ENCODE measurements around the gene FBXW8. TPM values are rescaled to one million over a fixed set of nuclear protein-coding genes. Genes with fewer than 3 reads are reported as not detected.

Gene FBXW8
- total RNA-seq, 6 experiments from 2014 or later: 4.5 to 9.6 (median 6.3) TPM

DNA sequence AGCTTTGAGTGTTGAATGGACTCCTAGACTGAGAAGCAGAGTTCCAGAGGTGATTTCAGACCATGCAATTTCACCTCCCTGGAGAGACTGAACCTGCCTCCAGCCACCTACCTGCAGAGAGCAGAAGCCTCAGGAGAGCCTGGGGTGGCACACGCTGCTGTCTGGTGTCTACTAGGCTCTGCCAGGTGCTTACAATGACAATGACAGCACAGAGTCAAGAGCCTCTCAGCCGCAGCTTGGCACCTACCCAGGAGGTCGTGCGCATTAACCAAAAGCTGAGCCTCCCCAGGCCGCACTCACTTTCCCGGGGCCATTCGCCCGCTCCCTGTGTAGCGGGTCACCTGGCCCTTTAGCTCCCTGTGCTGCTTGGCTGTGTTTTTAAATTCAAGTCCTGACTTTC, 125.3 kb downstream of the FBXW8 start:
- no peak overlapping the region for H3K4me3 ChIP-seq
- TF ChIP-seq POLR2A (IDR thresholded peaks at IDR 0.05): no peak
- TF ChIP-seq, protein P1, sequence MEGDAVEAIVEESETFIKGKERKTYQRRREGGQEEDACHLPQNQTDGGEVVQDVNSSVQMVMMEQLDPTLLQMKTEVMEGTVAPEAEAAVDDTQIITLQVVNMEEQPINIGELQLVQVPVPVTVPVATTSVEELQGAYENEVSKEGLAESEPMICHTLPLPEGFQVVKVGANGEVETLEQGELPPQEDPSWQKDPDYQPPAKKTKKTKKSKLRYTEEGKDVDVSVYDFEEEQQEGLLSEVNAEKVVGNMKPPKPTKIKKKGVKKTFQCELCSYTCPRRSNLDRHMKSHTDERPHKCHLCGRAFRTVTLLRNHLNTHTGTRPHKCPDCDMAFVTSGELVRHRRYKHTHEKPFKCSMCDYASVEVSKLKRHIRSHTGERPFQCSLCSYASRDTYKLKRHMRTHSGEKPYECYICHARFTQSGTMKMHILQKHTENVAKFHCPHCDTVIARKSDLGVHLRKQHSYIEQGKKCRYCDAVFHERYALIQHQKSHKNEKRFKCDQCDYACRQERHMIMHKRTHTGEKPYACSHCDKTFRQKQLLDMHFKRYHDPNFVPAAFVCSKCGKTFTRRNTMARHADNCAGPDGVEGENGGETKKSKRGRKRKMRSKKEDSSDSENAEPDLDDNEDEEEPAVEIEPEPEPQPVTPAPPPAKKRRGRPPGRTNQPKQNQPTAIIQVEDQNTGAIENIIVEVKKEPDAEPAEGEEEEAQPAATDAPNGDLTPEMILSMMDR (IDR thresholded peaks at IDR 0.05): no peak
- no peaks in the 10 kb centered on the region for H3K36me3 ChIP-seq
- 69% methylated on average over 6 of the region's 9 CpGs for WGBS (ENCODE audit: insufficient coverage, low coverage, low lambda C conversion rate, missing lambda C conversion rate)
- ATAC-seq (no peak), DNase-seq (no peak)
- H3K9me3 ChIP-seq: no peaks in the 10 kb centered on the region
- no peaks in the 10 kb centered on the region for H3K27me3 ChIP-seq
- intact Hi-C loops (cut with DNase I): no loop called here
- H3K4me1 ChIP-seq: no peaks in the 10 kb centered on the region
- H3K27ac ChIP-seq: no peak overlapping the region

DNA sequence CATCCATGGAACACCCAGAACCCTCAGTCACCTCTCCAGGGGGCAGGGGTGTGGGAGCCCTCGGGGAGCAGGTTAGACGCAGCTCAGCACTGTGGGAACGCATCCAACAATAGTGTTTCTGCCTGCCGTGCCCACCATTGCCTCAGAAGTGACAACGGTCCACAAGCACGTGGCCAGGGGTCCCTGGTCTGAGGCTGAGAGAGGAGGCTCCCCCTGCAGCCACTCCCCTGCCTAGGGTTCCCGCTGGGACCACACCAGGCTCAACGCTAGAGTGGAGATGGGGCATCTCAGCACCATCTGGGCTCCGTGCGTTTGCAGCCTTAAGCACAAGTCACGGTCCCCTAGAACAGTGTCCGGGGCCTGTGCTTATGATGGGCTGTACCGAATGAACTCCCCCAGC, 125.8 kb downstream of the FBXW8 start:
- DNase-seq (no peak), ATAC-seq (no peak)
- intact Hi-C loops (cut with DNase I): no loop called here
- Histone ChIP-seq H3K27ac (no peak overlapping the region), H3K9me3 (no peaks in the 10 kb centered on the region), H3K4me3 (no peak overlapping the region), H3K4me1 (no peaks in the 10 kb centered on the region), H3K36me3 (no peaks in the 10 kb centered on the region), H3K27me3 (no peaks in the 10 kb centered on the region)
- TF ChIP-seq, protein P1 (IDR thresholded peaks at IDR 0.05): no peak
- no peak for TF ChIP-seq POLR2A (IDR thresholded peaks at IDR 0.05)
- WGBS (ENCODE audit: insufficient coverage, low coverage, low lambda C conversion rate, missing lambda C conversion rate): 77% methylated on average over 10 of the region's 13 CpGs

DNA sequence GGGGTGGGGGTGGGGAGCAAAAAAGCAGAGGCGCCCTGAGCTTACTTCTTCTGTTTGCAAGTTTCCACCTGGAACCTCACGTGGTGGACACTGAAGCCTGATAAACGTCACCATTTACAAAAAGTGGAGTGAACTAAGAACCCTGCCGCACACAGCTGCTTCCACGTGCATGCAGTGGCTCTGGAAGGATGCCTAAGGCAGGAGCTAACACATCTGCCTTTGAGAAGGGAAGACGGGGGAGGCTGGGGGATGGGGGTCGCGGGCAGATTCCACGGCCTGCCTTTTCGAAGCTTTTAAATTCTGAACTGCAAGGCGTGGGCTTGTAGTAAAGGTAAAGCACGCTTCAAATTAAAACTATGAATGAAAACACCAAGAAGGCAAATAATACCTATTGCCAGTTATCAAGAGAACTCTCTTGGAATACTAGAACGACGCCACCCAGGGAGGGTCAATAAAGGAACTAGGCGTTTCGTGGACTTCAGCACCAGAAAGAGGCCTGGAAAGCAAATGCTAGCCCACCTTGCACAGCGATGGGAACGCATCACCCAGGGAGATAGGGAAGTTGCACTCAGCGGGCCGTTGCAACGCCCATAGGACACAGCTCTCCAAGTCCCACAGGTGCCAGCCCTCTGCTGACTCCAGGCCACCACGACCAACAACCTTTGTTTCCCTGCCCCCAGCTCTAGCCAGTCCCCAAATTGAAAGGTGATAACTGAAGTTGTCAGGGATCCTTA, 126.7 kb downstream of the FBXW8 start:
- no peaks in the 10 kb centered on the region for H3K9me3 ChIP-seq
- no peak overlapping the region for H3K4me3 ChIP-seq
- intact Hi-C loops (cut with DNase I): no loop called here
- 47% methylated on average over 19 of the region's 22 CpGs for WGBS (ENCODE audit: insufficient coverage, low coverage, low lambda C conversion rate, missing lambda C conversion rate)
- no peaks in the 10 kb centered on the region for H3K27me3 ChIP-seq
- ATAC-seq: no peak
- peak in 1 of 3 donors; percentile 36 for DNase-seq
- H3K36me3 ChIP-seq: no peaks in the 10 kb centered on the region
- no peaks in the 10 kb centered on the region for H3K4me1 ChIP-seq
- H3K27ac ChIP-seq: no peak overlapping the region
- TF ChIP-seq POLR2A (IDR thresholded peaks at IDR 0.05): no peak
- TF ChIP-seq, protein P1 (IDR thresholded peaks at IDR 0.05): no peak

DNA sequence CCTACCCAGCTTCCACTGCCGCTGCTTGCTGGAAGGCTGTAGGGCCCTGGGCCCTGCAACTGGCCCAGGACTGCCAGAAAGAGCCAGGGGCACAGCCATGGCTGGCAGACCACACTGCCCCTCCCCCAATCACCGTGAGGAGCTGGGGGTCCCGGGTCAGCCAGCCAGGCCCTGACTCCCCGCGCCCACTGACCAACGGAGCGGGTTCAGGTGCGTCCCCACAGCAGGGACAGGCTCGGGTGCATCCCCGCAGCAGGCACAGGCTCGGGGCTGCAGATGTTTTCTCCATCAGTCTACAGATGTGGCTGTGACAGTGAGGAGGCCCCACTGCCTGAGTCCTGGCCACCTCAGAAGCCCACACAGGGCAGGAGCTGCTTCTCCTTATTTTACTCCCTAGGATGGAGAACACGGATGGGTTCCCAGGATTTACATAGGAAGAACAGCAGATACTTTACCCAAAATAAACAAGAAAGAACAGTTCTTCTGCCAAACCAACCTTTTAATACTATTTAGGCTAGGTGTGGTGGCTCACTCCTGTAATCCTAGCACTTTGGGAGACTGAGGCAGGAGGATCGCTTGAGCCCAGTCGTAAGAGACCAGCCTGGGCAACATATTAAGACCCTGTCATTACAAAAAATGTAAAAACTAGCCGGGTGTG, 127.4 kb downstream of the FBXW8 start:
- peak in 1 of 3 donors; percentile 48 for DNase-seq
- no peak overlapping the region for H3K27ac ChIP-seq
- TF ChIP-seq, protein P1 (IDR thresholded peaks at IDR 0.05): no peak
- TF ChIP-seq POLR2A (IDR thresholded peaks at IDR 0.05): no peak
- no peaks in the 10 kb centered on the region for H3K4me1 ChIP-seq
- H3K4me3 ChIP-seq: no peak overlapping the region
- WGBS (ENCODE audit: insufficient coverage, low coverage, low lambda C conversion rate, missing lambda C conversion rate): 55% methylated on average over 3 of the region's 15 CpGs
- no peaks in the 10 kb centered on the region for H3K27me3 ChIP-seq
- intact Hi-C loops (cut with DNase I): no loop called here
- H3K36me3 ChIP-seq: no peaks in the 10 kb centered on the region
- no peak for ATAC-seq
- H3K9me3 ChIP-seq: no peaks in the 10 kb centered on the region
